CD4-positive, alpha-beta T cell treated with Interferon alpha-2 for 1 hour (primary cell): ENCODE measurements around the gene B2M.
"Not testable (repeated sequence)": the region's sequence is repeated elsewhere in the genome, so short reads cannot be mapped to it uniquely, and the experiment has no call there.

ENCODE experiments used
- DNase-seq, 2 donors: peaks; one replicate each; pipeline ENCODE4 v3.0.0-alpha.2; 2020 to 2022

Gene B2M

GRCh38 chr15:44700676-44701075 lies 10.6 kb upstream of the B2M start:
- DNase-seq = not testable (repeated sequence)

GRCh38 chr15:44705986-44706385 lies 5.3 kb upstream of the B2M start:
- DNase-seq = no peak

GRCh38 chr15:44706401-44706800 lies 4.9 kb upstream of the B2M start:
- DNase-seq = no peak

- no peak for DNase-seq
These were observed 4.2 kb upstream of the B2M start for GRCh38 chr15:44706946-44707636.

- peak; percentile 82 to 84 for DNase-seq
These were observed 851 bp upstream of the B2M start for GRCh38 chr15:44710236-44711095.

GRCh38 chr15:44711743-44712345 lies 527 bp downstream of the B2M start:
- DNase-seq = peak; percentile 73 to 79

GRCh38 chr15:44712346-44713005 lies 1.2 kb downstream of the B2M start:
- peak; percentile 76 to 87 for DNase-seq

GRCh38 chr15:44713006-44713966 lies 2.0 kb downstream of the B2M start:
- DNase-seq = peak in 1 of 2 donors; percentile 71

GRCh38 chr15:44715142-44715796 lies 4.0 kb downstream of the B2M start:
- DNase-seq = peak in 1 of 2 donors; percentile 62

- peak in 1 of 2 donors; percentile 36 for DNase-seq
These were observed 4.5 kb downstream of the B2M start for GRCh38 chr15:44715797-44716334.

GRCh38 chr15:44716983-44717602 lies 5.8 kb downstream of the B2M start:
- DNase-seq = peak in 1 of 2 donors; percentile 43

- DNase-seq = peak in 1 of 2 donors; percentile 35
These were observed 7.0 kb downstream of the B2M start for GRCh38 chr15:44718180-44718926.

GRCh38 chr15:44718927-44719292 lies 7.6 kb downstream of the B2M start:
- no peak for DNase-seq

GRCh38 chr15:44719293-44719999 lies 8.1 kb downstream of the B2M start:
- peak; percentile 75 to 85 for DNase-seq

GRCh38 chr15:44720000-44720435 lies 8.7 kb downstream of the B2M start:
- not testable (repeated sequence) for DNase-seq

- peak; percentile 39 to 72 for DNase-seq
These were observed 9.3 kb downstream of the B2M start for GRCh38 chr15:44720460-44721176.

GRCh38 chr15:44722011-44722410 lies 10.7 kb downstream of the B2M start:
- peak in 1 of 2 donors; percentile 43 for DNase-seq

- peak in 1 of 2 donors; percentile 46 for DNase-seq
These were observed 14.8 kb downstream of the B2M start for GRCh38 chr15:44726136-44726535.
